GM12801 (cell line): ENCODE measurements around the gene KCNH3.

Experiments used
- TF ChIP-seq, protein P1 (sequence below): IDR thresholded peaks from one replicate; pipeline ENCODE4 v1.5.1; 2011; ENCODE audit warnings: control low read depth; ENCODE audit not compliant: insufficient read length; ENCODE audit errors: extremely low read depth

Gene KCNH3

DNA sequence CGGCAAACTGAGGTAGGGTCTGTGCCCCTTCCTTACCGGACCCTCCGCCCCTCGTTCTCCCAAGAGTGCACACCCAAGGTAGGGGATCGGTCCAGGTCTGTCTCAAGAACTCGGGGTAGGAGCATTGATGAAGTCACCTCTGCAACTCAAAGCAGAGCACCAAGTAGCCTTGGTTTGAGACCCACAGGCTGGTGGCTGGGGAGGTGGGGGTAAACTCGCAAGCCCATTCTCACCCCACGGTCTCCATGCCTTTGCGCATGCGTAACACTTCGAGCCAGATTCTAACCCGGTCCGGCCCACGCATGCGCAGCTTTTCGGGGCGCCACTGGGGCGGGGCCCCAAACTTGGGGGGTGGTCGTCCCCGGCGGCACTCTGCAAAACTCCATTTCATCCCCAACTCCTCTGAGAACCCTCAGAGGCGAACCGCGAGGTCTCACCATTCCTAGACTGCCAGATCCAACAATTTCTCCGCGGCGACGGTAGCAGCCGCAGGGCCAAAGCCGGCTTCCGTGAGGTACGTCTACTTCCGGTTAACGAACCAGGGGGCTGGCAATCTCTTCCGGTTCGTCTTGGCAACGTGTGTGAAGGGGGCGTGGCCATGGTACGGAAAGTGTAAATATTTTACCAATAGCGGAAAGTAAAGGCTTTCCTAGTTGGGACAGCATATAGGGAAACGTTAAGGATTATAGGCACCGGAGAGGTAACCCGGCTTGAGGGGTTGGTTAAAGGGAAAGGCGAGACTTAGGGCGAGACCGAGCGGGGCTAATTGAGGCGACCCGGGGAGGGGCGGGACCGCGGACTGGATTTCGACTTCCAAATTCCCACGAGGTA is 29.0 kb downstream of the KCNH3 start, which contains the start of gene MCRS1:
TSS of gene MCRS1 (minus strand) at position 532 of the 831 bp plus-strand sequence. CDS start 1,411 bp downstream, outside the sequence.
- TF ChIP-seq, protein P1, sequence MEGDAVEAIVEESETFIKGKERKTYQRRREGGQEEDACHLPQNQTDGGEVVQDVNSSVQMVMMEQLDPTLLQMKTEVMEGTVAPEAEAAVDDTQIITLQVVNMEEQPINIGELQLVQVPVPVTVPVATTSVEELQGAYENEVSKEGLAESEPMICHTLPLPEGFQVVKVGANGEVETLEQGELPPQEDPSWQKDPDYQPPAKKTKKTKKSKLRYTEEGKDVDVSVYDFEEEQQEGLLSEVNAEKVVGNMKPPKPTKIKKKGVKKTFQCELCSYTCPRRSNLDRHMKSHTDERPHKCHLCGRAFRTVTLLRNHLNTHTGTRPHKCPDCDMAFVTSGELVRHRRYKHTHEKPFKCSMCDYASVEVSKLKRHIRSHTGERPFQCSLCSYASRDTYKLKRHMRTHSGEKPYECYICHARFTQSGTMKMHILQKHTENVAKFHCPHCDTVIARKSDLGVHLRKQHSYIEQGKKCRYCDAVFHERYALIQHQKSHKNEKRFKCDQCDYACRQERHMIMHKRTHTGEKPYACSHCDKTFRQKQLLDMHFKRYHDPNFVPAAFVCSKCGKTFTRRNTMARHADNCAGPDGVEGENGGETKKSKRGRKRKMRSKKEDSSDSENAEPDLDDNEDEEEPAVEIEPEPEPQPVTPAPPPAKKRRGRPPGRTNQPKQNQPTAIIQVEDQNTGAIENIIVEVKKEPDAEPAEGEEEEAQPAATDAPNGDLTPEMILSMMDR, result no peak

DNA sequence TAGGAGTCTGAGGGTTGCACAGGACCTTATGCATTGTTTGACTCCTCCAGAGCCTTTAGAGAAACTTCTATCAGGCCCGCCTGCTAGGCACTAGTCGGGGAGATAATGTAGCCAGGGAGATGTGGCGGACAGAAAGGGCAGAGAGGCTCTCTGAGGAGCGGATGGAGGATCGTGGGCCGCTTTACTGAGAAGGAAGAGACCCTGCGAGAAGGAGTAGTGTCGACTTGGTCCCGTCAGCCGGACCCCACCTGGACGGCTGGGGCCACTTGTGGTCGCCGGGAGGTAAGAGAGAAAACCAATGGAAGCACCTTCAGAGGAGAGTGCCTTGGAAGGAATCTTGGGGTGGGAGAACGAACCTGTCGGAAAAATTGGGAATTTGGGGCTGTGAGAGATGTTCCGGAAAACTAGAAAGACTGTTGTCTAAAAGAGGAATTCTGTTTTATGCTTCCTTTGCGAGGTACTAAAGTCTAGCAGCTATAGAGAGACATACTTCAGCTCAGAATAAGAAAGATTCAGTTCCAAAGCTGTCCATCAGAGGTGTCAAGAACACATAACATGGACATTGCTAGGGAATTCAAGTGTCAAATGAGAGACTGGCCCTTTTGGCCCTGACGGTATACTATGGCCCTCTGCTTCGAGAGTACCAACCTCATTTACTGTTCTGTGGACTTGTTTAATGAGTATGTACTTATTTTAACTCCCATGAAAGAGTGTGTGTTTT is 29.8 kb downstream of the KCNH3 start:
- TF ChIP-seq, protein P1, result no peak

DNA sequence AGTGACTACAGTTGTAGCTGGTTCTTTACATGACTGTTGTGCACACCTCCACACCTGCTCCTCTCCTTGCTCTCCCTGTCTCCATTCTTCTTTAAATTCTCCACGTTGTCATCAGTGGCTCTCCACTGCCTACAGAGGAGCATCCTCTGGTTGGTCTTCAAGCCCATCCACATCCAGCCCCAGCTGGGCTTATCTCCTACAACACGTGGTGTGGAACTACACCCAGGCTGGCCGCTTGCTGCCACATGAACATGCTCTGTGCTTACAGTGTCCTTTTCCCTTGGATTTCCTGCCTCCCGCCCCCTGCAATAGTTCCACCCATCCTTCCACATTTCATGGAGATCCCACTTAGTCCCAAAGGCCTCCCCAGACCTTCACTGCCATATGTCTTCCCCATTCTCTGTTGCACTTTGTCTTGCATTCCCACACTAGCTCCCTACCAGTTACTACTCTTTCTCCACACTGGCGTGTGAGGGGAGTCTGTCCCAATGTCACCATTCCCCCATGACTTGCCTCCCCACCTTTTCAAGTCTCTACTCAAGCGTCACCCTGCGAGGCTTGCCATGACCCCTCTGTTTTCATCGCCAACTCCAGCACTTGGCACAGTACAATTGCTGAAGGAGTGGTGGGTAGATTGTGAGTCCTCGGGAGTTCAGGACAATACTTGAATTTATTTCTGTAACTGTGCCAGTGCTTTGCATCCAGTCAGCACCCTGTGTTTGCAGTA is 38.9 kb downstream of the KCNH3 start:
- TF ChIP-seq, protein P1, result no peak

DNA sequence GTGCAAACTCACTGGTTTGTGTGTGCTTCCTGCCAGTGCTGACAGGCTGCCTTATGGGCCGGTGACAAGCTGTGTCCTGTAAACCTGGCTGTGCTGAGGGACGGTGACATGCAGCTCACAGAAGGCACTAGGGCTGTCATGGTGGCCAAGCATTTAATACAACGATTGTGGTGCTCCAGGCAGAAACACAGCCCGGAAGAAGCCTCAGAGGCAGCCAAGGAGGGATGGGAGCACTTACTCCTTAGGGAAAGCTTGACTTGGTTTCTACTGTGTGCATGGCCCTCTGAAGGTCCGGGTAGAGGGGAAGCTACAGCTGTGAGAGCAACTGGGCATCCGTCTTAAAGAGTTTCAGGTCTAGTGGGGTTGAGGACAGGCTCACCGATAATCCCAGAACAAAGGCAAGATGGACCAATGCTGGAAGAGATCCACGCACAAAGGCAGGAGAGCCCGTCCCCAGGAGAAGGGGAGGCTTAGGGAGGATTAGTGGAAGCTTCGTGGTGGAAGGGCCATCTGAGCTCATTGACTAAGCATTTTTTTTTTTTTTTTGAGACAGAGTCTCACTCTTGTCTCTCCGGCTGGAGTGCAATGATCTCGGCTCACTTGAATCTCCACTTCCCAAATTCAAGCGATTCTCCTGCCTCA is 39.8 kb downstream of the KCNH3 start:
- TF ChIP-seq, protein P1, result no peak

DNA sequence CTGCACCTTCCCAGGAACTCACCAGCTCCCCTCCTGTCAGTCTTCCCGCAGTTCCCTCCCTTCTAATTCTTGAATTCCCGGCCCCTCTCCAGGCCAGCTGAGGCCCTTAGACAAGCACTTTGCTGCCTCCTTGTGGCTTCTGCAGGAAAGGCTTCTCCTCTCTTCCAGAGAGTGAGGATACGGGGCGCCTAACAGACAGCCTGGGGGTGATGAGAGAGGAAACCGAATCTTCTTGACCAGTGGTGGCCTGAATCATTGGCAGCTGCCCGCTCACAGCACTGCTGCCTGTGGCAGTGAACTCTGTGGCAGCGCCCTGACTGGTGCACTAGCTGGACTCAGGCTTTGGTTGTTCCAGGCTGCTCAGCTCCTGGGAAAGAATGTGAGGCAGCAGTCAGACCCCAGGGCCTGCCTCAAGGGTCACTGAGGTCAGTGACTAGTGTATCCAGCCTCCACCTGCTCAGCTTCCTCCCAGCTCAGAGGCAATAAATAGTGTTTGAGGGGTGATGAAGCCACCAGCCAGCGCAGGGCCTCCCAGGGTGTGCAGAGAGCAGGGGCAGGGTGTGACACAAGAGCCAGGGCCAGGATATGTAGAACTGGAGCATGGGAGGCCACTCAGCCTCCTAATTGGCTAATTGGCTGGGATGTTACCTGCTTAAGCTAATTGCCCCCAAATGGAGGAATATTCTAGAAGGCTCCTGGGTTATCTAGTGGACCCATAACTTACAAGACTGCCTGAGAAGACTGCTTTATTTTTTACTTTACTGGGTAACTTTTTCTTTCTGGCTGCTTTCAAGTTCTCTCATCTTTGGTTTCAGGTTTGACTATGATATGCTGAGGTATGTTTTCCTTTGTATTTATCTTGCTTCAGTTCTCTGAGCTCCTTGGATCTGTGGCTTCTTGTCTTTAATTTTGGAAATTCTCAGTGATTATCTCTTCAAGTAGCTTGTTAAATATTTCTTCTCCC is 42.0 kb downstream of the KCNH3 start:
- TF ChIP-seq, protein P1, result no peak

DNA sequence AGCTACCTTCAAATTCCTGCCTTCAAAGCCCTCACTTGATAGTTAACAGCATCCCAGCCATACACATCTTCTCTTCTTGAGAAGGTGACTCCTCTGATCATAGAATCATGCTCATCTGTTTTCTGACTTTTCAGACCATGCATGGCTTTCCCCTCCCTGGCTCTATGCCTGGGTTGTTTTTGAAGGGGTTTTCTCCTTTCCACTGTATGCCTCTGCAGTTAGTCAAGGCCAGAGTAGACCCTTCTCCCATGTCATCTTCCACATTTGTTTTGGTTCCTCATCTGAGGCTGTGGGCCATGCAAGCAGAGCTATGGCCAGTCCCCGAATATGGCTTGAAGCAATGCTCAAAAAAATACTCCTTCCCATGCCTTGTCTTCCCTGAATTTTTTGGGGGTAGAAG is 43.4 kb downstream of the KCNH3 start:
- TF ChIP-seq, protein P1, result no peak
